ENCODE measurements around the gene C16orf90. TPM values are rescaled to one million over a fixed set of nuclear protein-coding genes. Genes with fewer than 3 reads are reported as not detected.

C16orf90 gene
- total RNA-seq, 1 donor: not detected

GRCh38 chr16:3519581-3519980 lies 24.3 kb upstream of the C16orf90 start:
- no peaks in the 10 kb centered on the region for H3K27me3 ChIP-seq (ENCODE audit: insufficient read depth, low read length)
- H3K9me3 ChIP-seq (ENCODE audit: low read depth, low read length): no peaks in the 10 kb centered on the region
- no peaks in the 10 kb centered on the region for H3K79me2 ChIP-seq (ENCODE audit: insufficient read depth, low read length)
- no peak overlapping the region for H2AFZ ChIP-seq (ENCODE audit: low read length)
- H3K4me1 ChIP-seq (ENCODE audit: insufficient read depth, low read length): peaks cover 5% of the 10 kb centered on the region
- no peak overlapping the region for H3K4me3 ChIP-seq (ENCODE audit: insufficient read depth, low read length)
- TF ChIP-seq CTCF (IDR thresholded peaks at IDR 0.05; ENCODE audit: extremely low read depth, low read depth, low read length): no peak
- no peak for DNase-seq (ENCODE audit: insufficient read length, low spot score, missing footprints)
- H4K20me1 ChIP-seq (ENCODE audit: insufficient read depth, low read length): no peaks in the 10 kb centered on the region
- no peak overlapping the region for H3K4me2 ChIP-seq (ENCODE audit: insufficient read depth, low read length)
- no peak overlapping the region for H3K27ac ChIP-seq (ENCODE audit: low read depth, low read length)
- H3K36me3 ChIP-seq (ENCODE audit: insufficient read depth, low read length): peaks cover 31% of the 10 kb centered on the region

GRCh38 chr16:3518986-3519348 lies 23.7 kb upstream of the C16orf90 start:
- no peak overlapping the region for H3K4me3 ChIP-seq (ENCODE audit: insufficient read depth, low read length)
- H4K20me1 ChIP-seq (ENCODE audit: insufficient read depth, low read length): no peaks in the 10 kb centered on the region
- peaks cover 33% of the 10 kb centered on the region for H3K36me3 ChIP-seq (ENCODE audit: insufficient read depth, low read length)
- H3K79me2 ChIP-seq (ENCODE audit: insufficient read depth, low read length): no peaks in the 10 kb centered on the region
- TF ChIP-seq CTCF (IDR thresholded peaks at IDR 0.05; ENCODE audit: extremely low read depth, low read depth, low read length): no peak
- no peaks in the 10 kb centered on the region for H3K9me3 ChIP-seq (ENCODE audit: low read depth, low read length)
- H3K4me2 ChIP-seq (ENCODE audit: insufficient read depth, low read length): no peak overlapping the region
- H2AFZ ChIP-seq (ENCODE audit: low read length): no peak overlapping the region
- H3K4me1 ChIP-seq (ENCODE audit: insufficient read depth, low read length): peaks cover 11% of the 10 kb centered on the region
- H3K27ac ChIP-seq (ENCODE audit: low read depth, low read length): no peak overlapping the region
- no peak for DNase-seq (ENCODE audit: insufficient read length, low spot score, missing footprints)
- no peaks in the 10 kb centered on the region for H3K27me3 ChIP-seq (ENCODE audit: insufficient read depth, low read length)

- no peak for TF ChIP-seq CTCF (IDR thresholded peaks at IDR 0.05; ENCODE audit: extremely low read depth, low read depth, low read length)
- Histone ChIP-seq H3K4me1 (ENCODE audit: insufficient read depth, low read length) (peaks cover 11% of the 10 kb centered on the region), H3K79me2 (ENCODE audit: insufficient read depth, low read length) (no peaks in the 10 kb centered on the region), H3K27me3 (ENCODE audit: insufficient read depth, low read length) (no peaks in the 10 kb centered on the region), H3K36me3 (ENCODE audit: insufficient read depth, low read length) (peaks cover 33% of the 10 kb centered on the region), H3K4me3 (ENCODE audit: insufficient read depth, low read length) (no peak overlapping the region), H4K20me1 (ENCODE audit: insufficient read depth, low read length) (no peaks in the 10 kb centered on the region), H2AFZ (ENCODE audit: low read length) (no peak overlapping the region), H3K4me2 (ENCODE audit: insufficient read depth, low read length) (no peak overlapping the region), H3K9me3 (ENCODE audit: low read depth, low read length) (no peaks in the 10 kb centered on the region), H3K27ac (ENCODE audit: low read depth, low read length) (no peak overlapping the region)
- DNase-seq (ENCODE audit: insufficient read length, low spot score, missing footprints): no peak
Observed at GRCh38 chr16:3518292-3518985, 23.1 kb upstream of the C16orf90 start.

- Histone ChIP-seq H3K4me3 (ENCODE audit: insufficient read depth, low read length) (no peak overlapping the region), H3K4me2 (ENCODE audit: insufficient read depth, low read length) (no peak overlapping the region), H2AFZ (ENCODE audit: low read length) (no peak overlapping the region), H3K27ac (ENCODE audit: low read depth, low read length) (no peak overlapping the region), H3K9me3 (ENCODE audit: low read depth, low read length) (no peaks in the 10 kb centered on the region), H4K20me1 (ENCODE audit: insufficient read depth, low read length) (peaks cover 4% of the 10 kb centered on the region), H3K27me3 (ENCODE audit: insufficient read depth, low read length) (no peaks in the 10 kb centered on the region), H3K79me2 (ENCODE audit: insufficient read depth, low read length) (no peaks in the 10 kb centered on the region), H3K36me3 (ENCODE audit: insufficient read depth, low read length) (peaks cover 42% of the 10 kb centered on the region), H3K4me1 (ENCODE audit: insufficient read depth, low read length) (peaks cover 11% of the 10 kb centered on the region)
- DNase-seq (ENCODE audit: insufficient read length, low spot score, missing footprints): no peak
- TF ChIP-seq CTCF (IDR thresholded peaks at IDR 0.05; ENCODE audit: extremely low read depth, low read depth, low read length): no peak
Observed at GRCh38 chr16:3515897-3516296, 20.6 kb upstream of the C16orf90 start.

Data from osteoblast (primary cell).